Amniotic epithelial cell (primary cell): ENCODE results near the gene SRPK3.

ENCODE experiments used
- DNase-seq: peaks from one replicate; pipeline ENCODE4 v3.0.0-alpha.2; 2010; ENCODE audit warnings: low read depth

Gene SRPK3

GRCh38 chrX:153832728-153833127, 51.9 kb downstream of the SRPK3 start:
- DNase-seq, result no peak
